Ureter (tissue), 1 donor: ENCODE measurements around the gene BCL2L2. TPM values are rescaled to one million over a fixed set of nuclear protein-coding genes. Genes with fewer than 3 reads are reported as not detected.

Source experiments
- DNase-seq: peaks from one replicate; pipeline ENCODE4 v3.0.0-alpha.2; 2020; ENCODE audit warnings: low spot score
- total RNA-seq: library from RNA; stranded (reverse); gene quantifications from one replicate; pipeline ENCODE4 v1.2.4, GENCODE V29; 2023
- donor health status: DM: yes; HTN: yes; CAD: no.

Gene BCL2L2
- total RNA-seq, 1 donor from 2014 or later = 51.1 TPM

GRCh38 chr14:23299986-23300686, 6.5 kb upstream of the BCL2L2 start:
- no peak for DNase-seq

- no peak for DNase-seq
Observed at GRCh38 chr14:23300687-23301223, 5.9 kb upstream of the BCL2L2 start.

GRCh38 chr14:23301288-23301968, 5.2 kb upstream of the BCL2L2 start:
- peak; percentile 98 for DNase-seq

GRCh38 chr14:23301969-23302289, 4.7 kb upstream of the BCL2L2 start:
- DNase-seq = no peak

- peak; percentile 75 for DNase-seq
Observed at GRCh38 chr14:23302290-23303225, 4.1 kb upstream of the BCL2L2 start, which contains the start of gene PPP1R3E. TSS of gene PPP1R3E (minus strand) at chr14:23302859. CDS start at chr14:23302576, 283 bp downstream.

- DNase-seq = no peak
Observed at GRCh38 chr14:23307146-23307530, 505 bp downstream of the BCL2L2 start.

- no peak for DNase-seq
Observed at GRCh38 chr14:23307687-23308644, 1.3 kb downstream of the BCL2L2 start.

- DNase-seq = no peak
Observed at GRCh38 chr14:23308721-23309445, 2.2 kb downstream of the BCL2L2 start.

GRCh38 chr14:23310546-23310945, 3.9 kb downstream of the BCL2L2 start:
- no peak for DNase-seq

- no peak for DNase-seq
Observed at GRCh38 chr14:23316300-23316699, 9.7 kb downstream of the BCL2L2 start.

- DNase-seq = no peak
Observed at GRCh38 chr14:23319746-23320583, 13.3 kb downstream of the BCL2L2 start.

GRCh38 chr14:23320584-23321571, 14.2 kb downstream of the BCL2L2 start, which contains the start of gene PABPN1:
TSS of gene PABPN1 (plus strand) at chr14:23321457. CDS start at chr14:23321470, 13 bp downstream.
- DNase-seq = peak; percentile 99

- peak; percentile 65 for DNase-seq
Observed at GRCh38 chr14:23321572-23322547, 15.2 kb downstream of the BCL2L2 start.

- no peak for DNase-seq
Observed at GRCh38 chr14:23322568-23323517, 16.2 kb downstream of the BCL2L2 start.

- no peak for DNase-seq
Observed at GRCh38 chr14:23323838-23324454, 17.3 kb downstream of the BCL2L2 start.
